GM12875 (cell line): ENCODE results near the gene EIF4A2.

Experiments used
- H3K4me3 ChIP-seq: one replicate; pipeline ENCODE4 v1.5.1; 2011; ENCODE audit warnings: low read depth, low read length, control low read depth
- CTCF ChIP-seq: IDR thresholded peaks from 2 replicates; pipeline ENCODE4 v1.5.1; 2011; ENCODE audit warnings: low read depth, mild to moderate bottlenecking, control low read depth, inconsistent platforms, low read length, moderate library complexity, borderline replicate concordance; ENCODE audit not compliant: insufficient read depth

EIF4A2 gene

DNA sequence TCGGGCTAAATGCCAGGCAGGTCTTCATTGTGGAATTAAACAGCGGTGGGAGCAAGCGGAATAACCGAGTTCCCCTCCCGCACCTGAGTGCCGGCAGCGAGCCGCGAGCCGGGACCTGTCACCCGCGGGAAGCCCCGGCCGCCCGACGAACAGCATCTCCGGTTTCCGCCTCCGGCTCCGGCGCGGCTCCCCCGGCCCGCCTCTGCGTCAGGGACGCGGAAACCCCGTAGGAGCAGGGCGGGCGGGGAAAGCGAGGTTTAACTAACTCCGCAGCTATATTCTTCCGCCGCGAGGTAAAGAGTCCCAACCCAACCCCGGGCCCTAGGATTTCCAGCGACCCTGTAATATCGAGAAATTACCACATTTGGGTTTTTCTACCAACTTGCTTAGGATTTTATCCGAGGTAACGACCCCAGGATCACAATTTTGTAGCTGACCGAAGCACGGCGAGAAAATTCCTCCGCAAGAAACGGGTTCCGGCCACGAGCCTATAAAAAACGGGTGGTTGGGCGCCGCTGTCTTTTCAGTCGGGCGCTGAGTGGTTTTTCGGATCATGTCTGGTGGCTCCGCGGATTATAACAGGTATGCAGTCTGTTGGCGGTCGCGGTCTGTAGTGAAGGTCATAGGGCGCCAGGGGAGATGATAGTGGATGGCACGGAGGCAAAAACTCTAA lies at the start of gene EIF4A2:
TSS of gene EIF4A2 (plus strand) at position 520 of the 673 bp plus-strand sequence. CDS start at position 554, 34 bp downstream.
- H3K4me3 ChIP-seq = peak within 1 kb of the TSS; percentile 89
- TF ChIP-seq CTCF = no peak

GRCh38 chr3:186742618-186743380 lies 40.6 kb upstream of the EIF4A2 start:
- H3K4me3 ChIP-seq = no peak overlapping the region
- TF ChIP-seq CTCF = no peak

DNA sequence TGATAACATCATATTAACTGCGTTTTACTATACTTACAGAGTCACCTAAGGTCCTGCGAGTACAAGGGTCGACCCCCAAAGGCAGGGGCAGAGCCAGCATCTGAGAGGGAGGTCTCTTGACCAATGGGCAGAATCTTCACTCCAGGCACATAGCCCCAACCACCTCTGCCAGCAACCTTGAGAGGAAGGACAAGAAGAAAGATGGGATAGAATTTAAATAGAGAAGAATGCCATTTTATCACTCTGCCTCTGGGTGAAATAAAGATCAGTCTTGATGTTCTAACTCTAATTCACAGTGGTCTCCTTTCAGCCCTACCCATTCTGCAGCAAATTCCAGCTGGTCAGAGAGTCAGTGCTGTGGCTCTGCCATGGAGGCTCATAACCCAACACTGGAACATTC lies 39.7 kb upstream of the EIF4A2 start:
- TF ChIP-seq CTCF = no peak
- no peak overlapping the region for H3K4me3 ChIP-seq

- H3K4me3 ChIP-seq = no peak overlapping the region
Observed at GRCh38 chr3:186746008-186746407, 37.4 kb upstream of the EIF4A2 start.

GRCh38 chr3:186750316-186750715 lies 33.1 kb upstream of the EIF4A2 start:
- TF ChIP-seq CTCF = no peak
- no peak overlapping the region for H3K4me3 ChIP-seq

More at GRCh38 chr3:186746008-186746407, 37.4 kb upstream of the EIF4A2 start:
- no peak for TF ChIP-seq CTCF

- no peak for TF ChIP-seq CTCF
Observed at GRCh38 chr3:186751480-186751879, 31.9 kb upstream of the EIF4A2 start.

DNA sequence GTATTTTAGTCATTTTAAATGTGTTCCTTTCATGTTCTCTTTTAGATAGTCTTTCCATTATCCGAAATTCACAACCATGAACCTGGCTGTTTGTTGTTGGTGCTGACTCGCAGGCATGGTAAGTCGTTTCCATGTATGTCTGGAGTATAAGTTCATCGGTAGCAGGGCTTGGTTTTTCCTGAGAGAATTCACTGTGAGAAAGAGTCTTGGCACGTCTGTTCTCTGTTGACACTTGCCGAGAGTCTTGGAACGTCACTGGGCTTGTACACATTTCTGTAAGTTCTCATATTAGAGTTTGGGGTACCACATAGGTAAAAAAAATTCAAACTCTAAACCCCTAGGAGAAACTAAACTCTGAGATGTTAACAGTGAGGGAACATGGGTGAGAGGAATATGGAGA lies 29.4 kb upstream of the EIF4A2 start:
- no peak for TF ChIP-seq CTCF
- H3K4me3 ChIP-seq = no peak overlapping the region

More at GRCh38 chr3:186751480-186751879, 31.9 kb upstream of the EIF4A2 start:
- H3K4me3 ChIP-seq = no peak overlapping the region
